Activated naive CD4-positive, alpha-beta T cell treated with Interleukin-2 at 50 U/mL for 16 hours (primary cell): ENCODE results near the gene LAMA1.

Experiments
- DNase-seq: peaks from one replicate; pipeline ENCODE4 v3.0.0-alpha.2; 2020

Gene LAMA1

DNA sequence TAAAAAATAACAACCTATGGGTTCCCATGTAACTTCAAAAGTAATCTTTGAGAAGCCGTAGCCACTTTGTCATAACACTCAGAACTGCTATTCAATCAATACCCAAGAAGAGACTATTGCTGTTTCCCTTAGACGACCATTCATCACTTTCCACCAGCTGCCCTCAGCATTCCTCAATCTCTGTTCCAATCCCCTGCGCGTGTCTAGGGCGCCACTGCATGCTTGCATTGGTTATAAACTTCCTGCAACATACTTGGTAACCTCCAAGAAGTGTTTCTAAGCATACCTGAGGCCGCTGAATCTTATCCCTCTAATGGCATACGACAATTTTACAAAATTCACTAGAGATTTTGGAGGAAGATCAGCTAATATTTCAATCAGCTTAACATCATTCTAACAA, 134.2 kb downstream of the LAMA1 start:
- DNase-seq, result no peak

DNA sequence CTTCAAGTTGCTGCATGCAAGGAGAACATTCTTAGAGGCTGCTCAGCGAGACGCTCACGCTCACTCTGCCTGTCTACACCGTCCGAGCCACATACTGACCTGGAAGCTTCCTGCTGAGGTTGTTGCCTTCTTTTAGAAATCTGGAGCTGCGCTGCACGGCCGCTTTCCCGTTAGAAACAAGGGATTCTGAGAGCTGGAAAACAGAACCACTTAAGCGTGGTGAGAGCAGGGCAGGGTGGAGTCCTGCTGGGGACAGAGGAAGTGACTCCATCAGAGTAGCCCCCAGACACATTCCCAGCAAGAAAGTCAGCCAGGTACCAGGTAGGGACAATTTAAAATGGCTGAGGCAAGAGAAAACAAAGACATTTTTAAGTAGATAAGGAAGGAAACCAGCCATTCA, 135.2 kb downstream of the LAMA1 start:
- no peak for DNase-seq

DNA sequence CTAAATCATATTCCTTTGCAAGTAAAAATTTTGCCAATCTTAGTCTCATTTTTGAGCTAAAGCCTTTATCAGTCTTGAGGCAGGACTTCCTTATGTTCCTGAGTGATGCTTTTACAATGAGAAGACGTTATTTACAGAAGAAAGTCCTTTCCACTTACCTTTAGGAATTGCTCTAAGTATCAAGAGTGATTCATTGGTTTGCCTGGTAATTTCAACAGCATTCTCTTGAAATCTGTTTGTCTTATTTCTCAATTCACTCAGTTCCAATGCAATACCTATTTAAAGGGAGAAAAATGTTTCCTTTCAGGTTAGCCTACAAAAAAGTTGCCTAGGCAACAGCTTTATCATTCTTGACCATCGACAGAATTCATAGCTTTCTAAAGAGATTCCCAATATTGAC, 137.2 kb downstream of the LAMA1 start:
- no peak for DNase-seq

DNA sequence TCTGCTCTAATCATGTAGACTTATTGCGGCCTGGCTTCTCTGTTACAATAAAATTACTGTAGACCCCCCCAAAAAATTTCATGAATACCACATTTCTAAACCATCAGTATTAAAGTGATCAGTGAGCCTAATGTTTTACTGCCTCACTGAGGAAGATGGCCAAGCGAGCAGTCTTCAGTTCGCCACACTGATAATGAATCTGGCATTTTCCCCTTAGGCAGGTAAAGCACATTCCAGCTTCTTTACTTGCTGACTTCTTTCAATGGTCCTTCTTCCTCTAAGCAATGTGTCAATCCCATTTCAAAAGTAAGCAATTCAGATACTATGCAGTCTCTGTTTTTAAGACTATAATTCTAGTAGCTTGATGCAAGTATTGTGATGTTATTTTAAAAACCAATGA, 137.6 kb downstream of the LAMA1 start:
- no peak for DNase-seq

DNA sequence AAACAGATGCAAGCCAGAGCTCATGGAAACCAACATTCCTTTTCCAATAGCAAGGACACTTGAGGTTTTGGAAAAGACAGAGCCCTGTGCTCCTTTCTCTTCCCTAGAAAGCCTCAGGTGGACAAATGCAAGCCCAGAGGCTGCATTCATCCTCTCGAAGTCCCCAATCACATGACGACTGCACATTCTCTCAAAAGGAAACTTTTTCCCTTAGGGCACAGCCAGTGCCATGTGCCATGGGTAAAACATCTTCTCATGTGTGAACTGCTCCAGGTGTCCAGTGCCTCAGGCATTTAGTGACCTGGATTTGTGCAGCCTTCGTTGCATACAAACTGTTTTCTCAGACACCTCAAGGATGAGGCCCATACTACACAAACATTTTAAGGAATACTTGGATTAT, 140.7 kb downstream of the LAMA1 start:
- no peak for DNase-seq

DNA sequence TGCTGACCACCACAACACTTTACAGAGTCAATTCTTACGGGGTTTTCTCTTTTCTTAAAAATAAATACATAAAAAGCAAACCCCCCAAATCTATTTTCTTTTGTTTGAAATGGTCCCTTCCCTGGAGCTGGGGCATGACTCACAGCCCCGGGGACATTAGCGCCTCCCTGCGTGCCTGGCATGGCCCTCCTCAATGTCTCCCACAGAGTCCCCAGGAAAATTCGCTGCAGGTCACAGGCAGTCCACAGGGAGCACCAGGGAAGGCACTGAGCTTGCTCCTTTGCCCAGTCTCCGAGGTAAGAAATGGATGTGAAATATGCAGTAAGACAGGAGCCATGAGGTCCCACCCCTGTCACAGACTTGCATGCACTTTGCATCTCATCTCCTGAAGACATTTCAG, 142.5 kb downstream of the LAMA1 start:
- DNase-seq, result no peak

DNA sequence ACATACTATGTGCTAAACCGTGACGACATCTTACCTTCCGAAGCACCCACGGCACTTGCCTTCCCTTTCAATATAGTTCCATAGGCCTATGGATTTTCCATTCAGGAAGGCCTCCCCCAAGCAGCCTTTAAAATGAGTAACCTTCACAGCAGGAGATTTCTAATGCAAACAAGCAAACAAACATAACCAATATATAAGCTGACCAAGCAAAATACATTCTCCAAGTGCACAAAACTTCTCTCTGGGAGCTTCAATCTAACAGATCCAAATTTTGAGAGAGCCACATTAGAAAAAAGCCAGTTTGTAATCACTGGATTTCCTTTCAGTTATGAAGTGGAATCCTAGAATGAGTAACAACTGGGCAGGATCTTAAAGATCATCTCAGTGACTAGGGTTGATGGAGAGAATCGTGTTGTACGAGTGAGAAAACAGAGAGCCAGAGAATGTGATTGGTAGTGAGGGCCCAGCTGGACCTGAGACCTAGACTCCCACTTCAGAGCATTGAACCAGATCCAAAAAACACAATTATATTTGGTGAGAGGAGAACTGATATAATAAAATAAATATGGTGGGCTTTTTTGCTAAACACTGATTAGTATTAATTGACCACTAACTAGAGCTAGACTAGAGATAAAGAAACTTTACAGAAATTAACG, 145.6 kb downstream of the LAMA1 start:
- no peak for DNase-seq

DNA sequence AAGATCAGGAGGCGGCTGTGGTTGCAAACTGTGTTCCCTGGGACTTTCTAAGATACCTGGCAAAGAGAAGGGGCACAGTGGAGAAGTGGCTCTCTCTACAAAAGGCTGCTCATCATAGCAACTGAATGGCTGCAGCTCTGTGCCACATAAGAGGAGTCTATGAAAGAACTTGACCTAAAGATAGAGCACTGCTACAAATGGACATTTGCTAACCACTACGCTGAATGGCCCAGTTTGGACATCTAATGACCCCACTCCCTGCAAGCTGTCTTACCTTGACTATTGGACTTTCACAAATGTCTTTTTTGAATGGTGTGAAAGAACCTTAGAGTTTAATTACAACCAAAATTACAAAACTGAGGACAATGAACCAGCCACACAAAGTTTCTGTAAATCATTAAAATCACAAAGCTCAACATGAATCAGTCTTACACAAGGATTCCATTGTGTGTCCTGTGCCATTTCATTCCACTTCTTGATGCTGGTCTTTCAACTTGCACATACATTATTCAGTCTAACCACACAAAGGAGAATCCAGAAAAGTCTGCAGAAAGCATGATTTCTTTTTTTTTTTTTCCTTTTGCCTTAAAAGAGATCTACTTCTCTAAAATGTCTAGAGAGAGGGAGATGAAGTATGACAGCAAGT, 154.0 kb downstream of the LAMA1 start:
- DNase-seq, result no peak

DNA sequence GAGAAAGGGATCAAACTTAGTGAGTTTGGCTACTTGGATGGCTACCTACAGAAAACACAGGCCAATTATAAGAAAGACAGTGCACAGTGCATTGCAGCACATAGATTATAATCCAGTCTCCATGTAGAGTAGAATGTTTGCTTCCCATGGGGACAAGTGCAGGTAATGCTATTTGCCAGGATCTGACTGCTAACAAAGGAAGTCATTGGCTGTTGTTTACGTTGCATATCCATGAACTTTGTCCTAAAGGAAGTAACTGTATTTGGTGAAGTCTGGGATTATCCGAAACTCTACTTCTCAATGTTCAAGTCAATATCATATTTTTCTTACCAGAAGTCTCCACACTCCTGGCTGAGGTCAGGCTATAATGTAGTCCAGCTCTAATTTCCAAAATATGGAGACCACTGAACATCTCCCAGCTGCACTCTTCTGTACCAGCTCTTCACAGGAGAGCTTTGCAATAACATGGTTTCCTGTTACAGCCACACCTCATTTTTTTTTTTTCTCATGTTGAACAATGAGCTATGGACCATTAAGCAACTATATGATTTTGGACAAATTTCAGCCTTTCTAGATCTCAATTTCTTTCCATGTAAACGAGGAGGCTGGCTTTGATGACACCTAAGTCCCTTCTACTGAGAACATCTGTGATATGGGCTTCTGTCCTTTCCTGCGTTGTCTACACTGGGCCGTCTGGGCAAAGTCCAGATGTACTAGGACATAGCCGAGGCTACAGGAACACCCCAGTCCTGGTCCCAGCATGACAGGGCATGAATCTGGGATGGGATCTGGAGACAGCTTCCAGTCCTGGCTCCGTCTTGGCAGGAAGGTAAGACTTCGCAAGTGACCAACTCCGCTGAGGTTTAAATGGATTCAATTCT, 154.8 kb downstream of the LAMA1 start:
- no peak for DNase-seq

DNA sequence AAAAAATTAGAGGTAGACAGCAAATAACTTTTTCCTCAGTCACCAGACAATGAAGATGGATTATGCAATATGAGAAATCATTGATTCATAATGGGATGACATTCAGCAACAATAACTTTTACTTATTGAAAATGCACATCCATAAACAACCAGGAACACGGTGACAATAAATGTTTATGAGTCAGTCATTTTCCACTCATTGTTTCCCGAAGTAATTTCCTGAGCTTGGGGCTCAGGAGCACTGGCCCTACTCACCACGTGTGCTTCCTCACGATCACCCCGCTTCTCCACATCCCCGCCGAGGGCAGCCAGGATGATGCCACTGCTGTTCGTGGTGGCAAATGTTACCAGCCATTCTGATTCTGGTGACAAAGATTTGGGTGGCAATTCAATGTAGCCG, 156.3 kb downstream of the LAMA1 start:
- no peak for DNase-seq

DNA sequence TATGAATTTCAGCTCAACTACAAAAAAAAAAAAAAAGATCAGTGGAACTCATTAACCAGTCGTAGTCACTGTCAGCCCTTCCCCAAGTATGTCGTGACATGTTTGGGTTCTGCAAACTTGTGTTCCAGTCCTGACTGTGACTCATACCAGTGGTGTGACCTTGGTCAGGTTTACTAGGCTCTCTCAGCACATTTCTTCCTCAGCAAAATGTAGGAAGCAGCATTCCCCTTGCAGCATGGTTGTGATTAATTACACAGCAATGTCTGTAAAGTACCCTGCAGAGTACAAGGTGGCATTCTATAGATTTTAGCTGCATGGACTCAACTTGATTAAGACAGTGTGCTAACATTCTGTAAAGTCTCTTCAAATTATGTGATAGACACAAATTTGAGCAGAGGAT, 156.9 kb downstream of the LAMA1 start:
- no peak for DNase-seq

DNA sequence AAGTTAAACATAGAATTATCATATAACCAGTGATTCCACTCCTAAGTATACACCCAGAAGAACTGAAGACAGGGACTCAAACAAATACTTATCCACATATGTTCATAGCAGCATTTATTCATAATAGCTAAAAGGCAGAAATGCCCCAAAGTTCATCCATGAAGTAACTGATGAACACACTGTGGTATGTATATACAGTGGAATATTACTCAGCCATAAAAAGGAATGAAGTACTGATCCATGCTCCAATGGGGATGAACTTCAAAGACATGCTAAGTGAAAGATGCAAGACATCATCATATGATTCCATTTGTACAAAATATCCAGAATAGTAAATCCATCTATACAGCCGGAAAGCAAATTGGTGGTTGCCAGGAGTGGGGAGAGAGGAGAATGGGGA, 157.5 kb downstream of the LAMA1 start:
- no peak for DNase-seq

DNA sequence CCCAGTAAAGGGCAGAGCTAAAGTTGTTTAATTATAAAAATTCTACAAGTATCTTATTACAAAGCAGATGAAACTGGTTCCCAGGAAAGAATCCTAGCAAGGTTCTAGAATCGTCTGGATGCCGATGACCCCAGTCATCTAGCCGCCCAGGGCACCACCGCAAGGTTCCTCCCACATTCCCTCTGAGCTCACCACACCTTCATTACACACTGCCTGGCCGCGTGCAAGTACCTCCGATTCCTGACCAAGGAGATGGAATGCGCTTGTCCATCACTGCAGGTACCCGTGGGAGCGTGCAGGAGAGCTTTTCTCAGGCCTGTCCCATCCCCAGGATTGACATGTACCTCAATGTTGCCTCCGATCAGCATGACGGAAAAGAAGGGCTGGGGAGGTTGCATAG, 158.5 kb downstream of the LAMA1 start:
- no peak for DNase-seq

DNA sequence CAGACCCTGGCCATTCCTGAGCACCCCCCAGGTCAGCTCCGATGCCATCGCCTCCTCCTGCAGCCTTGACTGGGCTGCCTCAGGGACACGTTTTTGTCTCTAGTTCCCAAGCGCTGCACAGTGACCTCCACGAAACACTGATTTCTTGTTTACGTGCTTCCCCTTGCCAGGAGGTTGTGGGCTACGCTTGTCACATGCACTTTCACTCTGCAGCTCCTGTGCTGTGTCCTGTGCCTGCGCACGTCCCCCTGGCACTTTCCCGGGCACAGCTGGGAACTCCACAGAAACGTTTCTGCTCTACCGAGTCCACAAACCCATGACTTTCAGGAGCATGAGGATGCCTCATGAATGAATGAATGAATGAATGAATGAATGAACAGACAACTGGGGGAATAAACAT, 160.6 kb downstream of the LAMA1 start:
- no peak for DNase-seq

DNA sequence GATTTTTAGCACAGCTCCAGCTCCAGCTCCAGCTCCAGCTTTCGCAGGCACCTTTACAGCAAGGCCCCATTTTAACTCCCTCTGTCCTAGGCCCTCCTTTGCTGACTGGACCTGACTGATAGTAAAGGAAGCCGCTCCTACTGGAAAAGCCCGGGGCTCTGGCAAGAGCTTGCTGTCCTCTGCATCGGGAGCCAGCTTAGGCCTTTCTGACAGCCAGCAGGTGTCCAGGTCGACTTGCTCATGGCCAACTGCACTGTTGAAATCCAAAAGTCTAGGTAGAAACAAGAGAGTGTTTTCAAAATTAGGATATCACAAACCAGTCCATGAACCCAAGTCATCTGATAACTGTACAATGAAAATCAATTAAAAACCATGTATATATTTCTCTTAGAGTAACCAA, 161.1 kb downstream of the LAMA1 start:
- no peak for DNase-seq

DNA sequence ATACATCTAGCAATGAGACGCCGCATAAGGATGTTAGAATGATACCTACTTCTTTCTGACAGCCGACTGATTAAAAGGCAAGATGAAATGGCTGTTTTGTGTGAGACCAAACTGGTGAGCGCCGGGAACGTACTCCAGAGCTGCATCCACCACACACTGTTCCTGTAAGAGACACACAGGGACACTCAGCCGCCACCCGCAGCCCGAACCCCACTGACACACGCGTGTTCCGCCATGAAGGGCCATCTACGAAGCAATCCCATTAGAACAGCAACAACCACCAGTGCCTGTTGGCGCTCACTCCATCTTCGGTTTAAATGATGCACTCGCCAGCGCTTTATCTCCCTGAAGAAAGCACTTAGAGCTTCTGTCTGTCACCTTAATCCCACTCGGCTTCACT, 162.3 kb downstream of the LAMA1 start:
- DNase-seq, result no peak

DNA sequence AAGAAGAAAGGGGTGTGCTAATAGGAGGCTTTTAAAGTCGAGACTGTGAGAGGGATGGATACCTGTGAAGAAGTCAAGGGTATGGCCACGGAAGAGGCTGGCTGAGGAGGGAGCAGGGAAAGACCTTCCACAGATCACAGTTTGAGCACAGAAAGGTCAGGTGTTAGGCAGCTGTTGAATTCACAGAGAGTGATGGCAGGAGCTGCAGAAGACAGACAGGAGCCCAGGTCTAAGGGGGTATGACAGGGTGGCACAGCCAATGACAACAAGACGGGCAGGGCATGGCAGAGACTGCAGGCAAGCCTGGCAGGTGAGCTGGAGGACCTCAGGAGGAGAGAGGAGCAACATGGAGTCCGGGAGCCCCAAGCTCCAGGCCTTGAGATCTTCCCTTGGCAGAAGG, 163.1 kb downstream of the LAMA1 start:
- no peak for DNase-seq

DNA sequence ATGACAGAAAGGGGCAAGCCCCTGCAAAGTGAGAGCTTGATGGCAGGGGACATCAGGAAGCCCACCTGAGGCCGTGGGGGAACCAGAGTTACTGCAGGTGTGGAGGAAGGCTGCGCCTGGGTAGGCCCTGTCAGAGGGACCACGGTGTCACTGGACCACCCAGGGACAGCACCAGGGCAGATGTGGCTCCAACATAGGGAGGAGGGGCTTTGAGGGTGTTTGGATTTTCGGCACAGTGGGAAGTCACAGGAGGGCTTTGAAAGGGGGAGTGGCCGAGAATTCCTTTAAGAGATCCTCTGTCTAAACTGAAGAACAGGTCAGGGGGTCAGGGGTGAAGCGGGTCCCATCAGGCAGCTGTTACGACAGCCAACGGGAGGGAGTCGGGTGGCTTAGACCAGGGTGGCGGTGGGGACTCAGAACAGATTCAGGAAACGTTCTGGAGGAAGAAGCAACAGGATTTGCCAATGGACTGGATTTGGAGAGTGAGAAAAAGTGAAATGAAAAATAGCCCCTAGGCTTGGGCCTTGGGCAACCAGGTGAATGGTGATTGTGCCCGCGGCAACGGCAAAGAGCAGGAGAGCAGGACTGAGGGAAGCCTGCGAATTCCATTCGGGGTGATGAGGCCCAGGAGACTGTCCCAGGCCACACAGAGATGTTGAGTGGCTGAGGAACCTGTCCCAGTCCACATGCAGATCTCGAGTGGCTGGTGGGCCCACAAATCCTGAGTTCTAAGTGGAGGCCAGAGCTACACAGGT, 166.1 kb downstream of the LAMA1 start:
- no peak for DNase-seq

DNA sequence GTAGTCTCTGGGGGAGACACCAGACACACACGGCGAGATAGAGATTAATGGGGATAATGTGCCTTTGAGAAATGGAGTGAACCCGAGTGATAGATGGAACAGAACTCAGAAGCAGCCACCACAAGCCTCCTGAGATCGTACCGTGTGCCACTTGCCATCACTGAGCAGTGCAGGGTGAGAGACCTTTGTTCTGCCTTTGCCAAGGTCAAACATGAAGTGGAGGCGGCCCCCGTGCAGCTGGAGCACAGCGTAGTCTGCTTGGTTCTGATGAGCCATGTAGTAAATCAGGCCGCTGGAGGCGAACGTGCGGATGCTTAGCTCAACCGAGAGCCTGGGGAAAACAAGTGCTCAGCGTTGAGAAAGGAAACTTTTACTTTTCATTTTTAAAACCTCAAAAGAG, 167.0 kb downstream of the LAMA1 start:
- DNase-seq, result no peak

DNA sequence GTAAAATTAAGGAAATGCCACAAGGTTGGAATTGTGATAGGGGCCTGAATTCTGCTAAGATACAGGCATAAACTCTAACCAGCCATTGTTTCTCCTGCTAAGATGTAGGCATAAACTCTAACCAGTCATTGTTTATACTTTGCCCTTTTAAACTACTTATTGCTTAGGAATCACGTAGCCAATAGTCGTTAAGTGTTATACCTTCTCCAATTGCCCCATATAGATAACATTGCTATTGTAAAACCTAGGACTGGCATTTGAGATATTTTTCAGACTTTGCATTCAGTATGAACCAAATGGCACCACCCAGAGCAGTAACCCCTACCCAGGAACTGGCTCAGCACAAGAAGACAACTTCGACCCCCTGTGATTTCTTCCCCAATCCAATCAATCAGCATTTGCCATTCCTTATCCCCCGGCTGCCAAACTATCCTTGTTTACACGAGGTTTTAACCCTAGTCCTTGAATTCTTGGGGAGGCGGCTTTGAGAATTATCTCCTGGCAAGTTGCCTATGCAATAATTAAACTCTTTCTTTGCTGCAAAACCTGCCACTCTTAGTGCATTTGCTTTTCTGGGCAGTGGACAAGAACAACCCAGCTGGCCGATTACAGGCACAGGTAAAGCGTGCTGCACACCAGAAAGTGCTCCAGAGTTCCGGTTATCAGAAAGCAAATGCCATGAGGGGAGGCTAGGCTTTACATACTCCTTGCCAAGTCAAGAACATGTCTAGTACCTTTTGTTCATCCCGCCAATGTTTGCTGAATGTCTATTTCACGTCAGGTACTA, 167.6 kb downstream of the LAMA1 start:
- DNase-seq, result no peak

DNA sequence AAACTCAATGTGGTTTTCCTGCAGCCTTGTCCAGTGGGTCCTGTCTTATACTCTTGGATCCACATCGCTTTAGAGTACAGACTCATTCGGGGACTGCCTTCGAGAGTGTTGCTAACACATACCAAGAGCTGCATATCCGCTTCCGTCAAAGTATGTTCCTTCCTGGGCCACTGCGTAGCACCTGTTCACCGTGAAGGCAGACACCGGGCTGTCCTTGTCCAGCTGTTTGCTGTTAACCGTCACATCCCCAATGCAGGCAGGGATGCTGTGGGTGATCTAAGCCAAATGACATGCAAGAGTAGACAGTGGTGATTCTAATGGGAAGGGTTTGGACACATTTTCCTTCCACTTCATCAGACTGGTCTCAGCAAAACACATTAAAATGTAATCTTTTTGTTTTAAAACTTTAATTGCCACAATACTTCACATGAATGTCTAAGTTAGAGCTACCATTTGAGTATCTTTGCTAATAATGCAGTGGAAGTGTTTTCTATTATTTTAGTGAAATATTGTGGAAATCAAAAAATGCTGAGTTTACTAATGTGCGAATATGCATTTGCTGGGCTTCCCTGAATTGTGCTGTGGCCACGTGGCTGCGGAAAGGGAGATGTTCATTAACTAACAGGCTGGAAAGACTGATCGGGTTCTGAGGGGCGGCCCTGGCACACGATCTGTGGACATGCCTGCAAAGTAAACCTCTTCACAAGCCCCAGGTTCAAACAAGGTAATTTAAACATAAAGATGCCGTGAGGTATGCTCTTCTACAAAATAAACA, 169.1 kb downstream of the LAMA1 start:
- no peak for DNase-seq
